HG03354 (cell line): Measurements from ENCODE around the gene BGLAP.
A peak's percentile ranks its signal among the peaks of the same experiment; 100 is the strongest.

ENCODE experiments used
- ATAC-seq: cut with Tn5 transposase; IDR thresholded peaks from one replicate; pipeline ENCODE4 v1.9.1; 2021; ENCODE audit warnings: mild to moderate bottlenecking; ENCODE audit not compliant: unreplicated experiment, poor library complexity, severe bottlenecking

Gene BGLAP

DNA sequence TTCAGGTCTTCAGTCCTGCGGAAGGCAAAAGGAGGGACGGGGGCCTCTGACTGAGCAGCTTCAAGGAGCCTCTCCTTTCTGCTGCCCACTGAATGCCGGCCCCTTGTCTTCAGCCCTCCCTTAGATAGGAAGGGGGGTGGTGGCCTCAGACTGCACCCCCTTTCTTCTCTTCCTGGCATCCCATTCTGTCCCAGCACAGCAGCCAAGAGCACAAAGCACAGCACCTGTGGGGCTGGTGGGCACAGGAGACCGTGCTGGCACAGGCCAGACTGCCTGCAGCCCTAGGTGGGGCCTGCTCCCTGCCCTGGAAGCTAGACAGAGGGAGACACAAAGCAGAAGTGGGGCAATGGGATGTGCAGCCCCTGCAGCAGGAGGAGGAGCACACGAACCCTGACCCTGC is 7.6 kb downstream of the BGLAP start:
- ATAC-seq: no peak

DNA sequence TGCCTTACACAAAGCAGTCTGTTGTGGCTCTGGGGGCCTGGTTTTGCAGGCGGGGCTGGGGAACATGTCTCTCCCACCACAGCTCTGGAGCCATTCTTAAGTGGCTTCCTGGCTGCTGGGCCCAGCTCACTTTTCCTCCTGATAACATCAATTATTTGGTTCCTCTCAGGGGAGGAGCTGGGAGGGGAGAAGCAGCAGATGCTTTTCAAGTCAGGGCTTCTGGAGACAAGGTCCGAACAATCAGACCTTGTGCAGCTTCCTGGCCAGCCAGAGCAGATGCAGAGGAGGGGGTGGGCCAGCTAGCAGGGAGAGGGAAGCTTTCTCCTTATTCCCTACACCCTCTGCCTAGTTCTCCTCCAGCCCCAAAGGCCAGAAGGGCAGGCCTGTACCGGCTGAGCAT is 9.5 kb downstream of the BGLAP start:
- no peak for ATAC-seq

DNA sequence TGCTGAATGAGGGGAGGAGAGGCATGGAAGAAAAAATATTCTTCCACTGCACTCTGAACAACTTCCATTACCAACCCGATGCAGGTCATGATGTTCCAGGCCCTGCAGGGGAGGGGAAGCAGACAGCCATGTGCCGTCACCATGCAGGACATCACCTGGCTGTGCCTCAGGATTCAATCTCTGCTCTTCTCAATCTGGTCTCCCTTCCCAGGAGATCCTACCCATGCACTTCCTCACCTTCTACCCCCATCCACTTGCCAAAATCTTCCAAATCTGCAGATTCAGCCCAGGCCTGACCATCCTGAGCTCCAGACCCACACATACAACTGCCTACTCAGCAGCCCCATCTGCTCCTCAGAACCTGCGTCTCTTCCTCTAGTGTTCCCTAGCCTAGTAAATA is 11.7 kb downstream of the BGLAP start:
- ATAC-seq: no peak

DNA sequence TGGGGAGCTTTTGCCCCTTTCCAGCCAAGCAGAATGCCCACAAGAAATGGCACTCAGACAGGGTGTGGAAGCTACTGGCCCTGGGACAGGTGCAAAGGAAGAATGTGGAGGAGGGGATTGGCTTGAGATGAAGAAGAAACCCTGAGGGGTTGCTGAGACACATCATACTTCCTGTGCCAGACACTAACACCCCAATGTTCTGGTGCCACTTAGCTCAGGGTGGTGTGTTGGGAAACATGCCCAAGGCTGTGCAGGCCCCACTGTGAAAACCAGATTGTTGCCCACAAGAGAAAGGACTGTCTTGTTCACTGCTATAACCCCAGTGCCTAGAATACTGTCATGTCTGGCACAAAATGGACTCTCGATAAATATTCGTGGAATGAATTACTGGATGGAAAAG is 15.7 kb downstream of the BGLAP start:
- ATAC-seq: no peak

DNA sequence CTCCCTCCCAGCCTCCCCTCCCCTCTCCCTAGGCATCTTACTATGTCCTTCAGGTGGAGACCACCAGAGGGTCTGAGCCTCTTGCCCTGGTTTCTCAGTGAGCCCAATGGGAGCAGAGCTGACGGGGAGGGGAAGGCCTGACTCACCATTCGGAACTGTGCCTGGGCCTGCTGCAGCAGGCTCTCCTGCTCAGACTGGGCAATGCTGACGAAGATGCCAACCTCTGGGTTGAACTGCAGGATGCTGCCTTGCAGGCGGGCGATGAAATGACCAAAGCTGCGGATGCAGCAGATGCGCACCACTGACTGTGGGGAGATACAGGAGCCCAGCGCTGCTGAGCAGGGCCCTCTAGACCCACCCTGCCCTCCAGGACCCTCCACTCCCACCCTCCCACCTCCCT is 16.9 kb downstream of the BGLAP start:
- no peak for ATAC-seq

DNA sequence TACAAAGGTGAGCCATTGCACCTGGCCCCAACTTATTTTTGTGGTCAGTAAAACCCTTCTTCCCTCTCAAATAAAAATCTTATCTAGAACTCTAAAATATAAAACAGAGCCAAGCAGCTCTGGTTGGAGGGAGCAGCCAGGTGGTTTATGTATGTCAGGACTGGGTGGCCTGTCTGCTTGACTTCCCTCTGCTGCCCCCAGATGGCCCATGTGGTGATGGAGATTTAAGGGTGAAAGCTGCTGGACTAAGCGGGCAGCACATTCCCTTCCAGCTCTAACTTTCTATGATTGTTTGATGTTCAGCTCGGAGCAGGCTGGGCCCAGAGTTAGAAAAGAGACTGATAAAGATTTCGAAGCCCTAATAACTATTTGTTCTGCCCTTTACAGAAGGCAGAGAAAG is 17.8 kb downstream of the BGLAP start:
- no peak for ATAC-seq

DNA sequence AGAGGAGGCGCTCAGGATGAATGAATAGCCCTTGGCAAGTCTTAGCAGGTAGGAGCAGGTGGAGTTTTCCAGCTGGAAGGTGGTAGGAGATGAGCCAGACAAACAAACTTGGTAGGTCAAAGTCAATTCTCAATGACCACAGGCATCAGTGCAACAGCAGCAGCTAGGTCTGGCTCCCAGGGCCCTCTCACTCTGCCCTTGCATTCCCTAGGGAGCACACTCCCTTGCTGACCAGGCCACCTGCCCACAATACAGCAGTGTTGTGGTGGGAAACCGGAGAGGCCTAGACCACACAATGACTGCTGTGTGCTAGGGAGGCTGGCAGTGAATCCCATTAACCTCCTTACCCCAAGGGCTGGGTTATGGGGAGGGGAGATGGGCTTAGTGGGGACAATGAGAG is 18.9 kb downstream of the BGLAP start:
- no peak for ATAC-seq

DNA sequence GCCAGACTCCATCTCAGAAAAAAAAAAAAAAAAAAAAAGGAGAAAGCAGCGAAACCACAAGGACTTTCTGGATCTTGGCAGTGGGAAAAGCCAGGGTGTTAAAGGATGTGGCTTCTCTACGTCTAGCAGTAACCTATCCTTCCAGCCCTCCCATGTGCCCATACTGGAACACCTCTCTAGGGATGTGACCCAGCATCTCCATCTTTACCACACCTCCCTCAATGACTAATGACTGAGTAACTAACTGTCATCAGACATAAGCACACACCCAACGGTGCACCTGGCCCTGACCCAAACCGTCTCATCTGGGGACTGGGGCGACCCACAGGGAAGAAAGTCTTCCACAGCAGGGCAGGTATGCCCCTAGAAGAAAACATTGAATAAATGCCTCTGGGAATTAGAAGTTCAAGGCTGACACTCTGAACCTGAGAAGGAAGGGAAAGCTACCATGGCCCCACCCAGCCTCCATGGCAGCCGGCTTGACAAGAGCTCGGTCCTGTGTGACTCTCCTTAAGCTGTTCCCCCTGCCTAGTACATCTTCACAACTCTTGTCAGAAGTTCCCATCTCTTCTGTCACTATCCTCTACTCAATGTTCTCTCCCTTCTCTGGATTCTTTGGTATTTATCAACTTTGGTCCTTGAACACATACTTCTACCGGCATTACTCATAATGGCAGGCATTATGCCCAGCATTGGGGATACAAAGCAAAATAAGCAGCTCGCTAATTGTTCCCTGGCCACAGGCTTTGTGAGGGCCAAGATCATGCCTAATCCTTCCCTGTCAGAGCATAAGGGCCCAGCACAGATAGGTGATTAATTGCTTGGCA is 20.7 kb downstream of the BGLAP start:
- ATAC-seq: no peak

DNA sequence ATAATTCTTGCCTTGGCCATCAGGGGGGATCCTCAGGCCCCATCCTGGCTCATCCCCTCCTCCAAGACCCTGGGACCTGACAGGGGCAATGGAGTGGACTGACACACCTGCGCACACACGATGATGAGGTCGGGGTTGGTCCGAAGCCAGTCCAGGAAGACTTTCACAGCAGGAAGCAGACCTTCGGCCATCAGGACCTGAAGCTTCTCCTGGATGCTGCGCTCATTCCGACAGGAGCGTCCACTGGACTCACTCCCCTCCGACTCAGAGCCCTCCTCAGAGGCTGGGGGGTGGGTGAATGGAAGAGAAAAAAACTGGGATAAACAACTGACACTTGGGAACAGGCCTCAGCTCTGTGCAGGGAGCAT is 21.3 kb downstream of the BGLAP start:
- no peak for ATAC-seq

DNA sequence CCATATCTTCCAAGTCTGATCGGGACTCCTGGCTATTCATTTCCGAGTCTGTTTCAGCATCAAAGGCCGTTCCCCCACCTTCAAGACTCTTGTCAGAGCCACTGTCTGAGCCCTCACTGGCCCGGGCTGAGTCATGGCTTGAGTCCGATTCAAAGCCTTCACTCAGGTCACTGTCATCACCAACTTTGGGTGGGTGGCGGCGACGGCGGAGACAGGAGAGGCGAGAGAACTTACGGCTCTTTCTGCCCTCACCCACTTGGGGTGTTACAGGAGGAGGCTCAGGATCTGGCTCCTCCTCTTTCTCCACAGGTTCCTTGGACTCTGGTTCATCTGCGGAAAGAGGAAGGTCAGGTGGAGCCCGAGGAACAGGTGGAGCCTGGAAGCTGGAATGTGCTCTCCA is 24.1 kb downstream of the BGLAP start:
- no peak for ATAC-seq

DNA sequence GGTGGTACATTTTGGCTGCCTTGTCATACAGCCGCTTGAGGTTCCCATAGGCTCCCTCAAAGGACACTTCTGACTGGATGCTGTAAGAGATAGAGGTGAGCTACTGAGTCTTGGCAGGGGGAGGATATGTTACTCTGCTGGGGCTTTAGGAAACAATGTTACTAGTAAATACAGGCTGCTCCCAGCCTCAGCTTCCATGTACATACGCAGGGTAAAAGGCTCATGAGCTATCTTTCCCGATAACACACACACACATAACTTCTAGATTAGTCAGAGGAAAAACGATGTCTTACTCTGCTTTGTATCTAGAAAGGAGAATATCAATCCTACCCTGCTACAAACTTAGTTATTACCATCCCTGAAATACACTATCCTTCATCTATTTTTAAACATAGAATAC is 26.4 kb downstream of the BGLAP start:
- ATAC-seq: no peak

DNA sequence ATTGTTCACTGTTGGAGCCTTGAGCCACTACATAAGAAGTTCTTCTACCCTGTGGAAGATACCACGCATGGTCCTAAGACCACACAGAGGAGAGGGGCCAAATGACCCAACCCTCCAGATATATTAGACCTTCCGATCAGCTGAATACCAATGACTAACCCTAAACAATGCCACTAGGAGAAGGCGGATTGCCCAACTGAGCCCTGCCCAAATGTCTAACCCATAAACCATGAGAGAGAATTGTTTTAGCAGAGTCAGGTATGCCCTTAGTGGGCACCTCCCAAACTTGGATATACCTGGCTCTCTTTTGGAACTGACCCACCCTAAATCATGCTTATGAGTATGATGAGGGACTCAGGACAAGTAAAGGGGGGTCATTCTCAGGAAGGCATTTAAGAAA is 28.3 kb downstream of the BGLAP start:
- ATAC-seq: no peak

DNA sequence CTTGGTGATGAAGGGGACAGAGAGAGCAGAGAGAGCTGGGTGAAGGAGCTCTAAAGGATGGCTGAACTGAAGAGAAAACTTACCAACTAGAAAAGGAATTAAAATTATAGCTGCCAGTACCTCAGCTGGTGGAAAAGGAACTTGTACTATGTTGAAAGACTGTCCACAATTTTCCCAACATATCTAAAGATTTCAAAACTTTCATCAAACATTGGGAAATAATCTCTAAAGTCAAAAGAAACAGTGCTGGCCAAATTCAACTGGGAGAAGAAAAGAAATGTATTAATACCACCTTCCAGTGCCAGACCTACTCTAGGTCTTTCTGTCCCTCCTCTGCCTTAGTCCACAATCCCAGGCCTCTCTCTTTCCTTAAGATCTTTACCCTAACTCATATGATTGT is 34.5 kb downstream of the BGLAP start:
- ATAC-seq: no peak

DNA sequence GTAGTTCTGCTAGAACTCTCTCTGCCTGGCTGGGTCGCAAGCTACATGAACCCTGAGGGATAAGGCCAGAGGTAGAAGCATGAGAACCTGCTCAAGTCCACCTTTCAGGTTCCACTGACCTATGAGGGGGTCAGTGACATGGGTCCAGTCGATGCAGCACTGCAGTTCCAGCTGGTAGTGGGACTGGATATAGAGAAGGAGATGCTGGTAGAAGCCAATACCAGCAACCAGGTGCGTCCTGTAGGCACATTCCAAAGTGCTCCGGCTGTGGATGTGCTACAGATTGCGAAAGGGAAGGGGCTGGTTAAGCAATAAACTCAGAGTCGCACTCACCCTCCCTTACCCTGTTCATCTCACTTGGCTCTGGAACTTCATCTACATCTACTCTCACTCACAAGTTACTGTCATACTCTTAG is 35.0 kb downstream of the BGLAP start:
- ATAC-seq: no peak

DNA sequence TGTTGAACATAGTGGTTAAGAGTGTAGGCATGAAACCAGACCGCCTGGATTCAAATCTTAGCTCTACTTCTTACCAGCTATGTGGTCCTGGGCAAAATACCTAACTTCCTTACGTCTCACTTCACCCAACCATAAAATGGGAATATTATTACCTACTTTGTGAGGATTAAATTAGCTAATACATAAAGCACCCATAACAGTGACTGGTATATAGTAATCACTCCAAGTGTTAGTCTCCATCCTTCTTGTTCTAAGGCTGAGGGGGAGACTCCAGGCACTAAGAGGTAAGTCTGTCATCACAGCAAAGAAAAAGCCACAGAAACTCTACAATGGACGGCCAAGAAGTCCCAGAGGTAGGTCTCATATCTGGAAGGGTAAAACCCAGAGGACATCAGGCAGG is 37.9 kb downstream of the BGLAP start:
- no peak for ATAC-seq

DNA sequence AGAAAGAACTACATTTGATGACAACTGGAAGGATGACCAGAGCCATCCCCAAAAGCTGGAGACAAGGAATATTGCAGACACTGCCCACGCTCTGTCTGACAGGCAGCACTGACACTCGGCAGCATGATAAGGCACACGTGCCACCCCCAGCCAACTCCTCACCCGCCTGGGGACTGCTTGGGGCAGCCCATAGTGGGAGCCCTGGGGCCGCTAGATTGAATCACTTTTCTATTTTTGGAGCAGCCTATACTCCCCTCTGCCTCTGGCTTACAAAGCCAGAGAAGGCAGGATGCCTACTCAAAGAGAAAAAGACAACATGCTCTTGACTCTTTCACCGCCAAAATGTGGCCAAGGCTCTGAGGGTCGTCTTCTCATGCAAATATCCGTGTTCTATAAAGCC is 39.3 kb downstream of the BGLAP start:
- peak; percentile 50 for ATAC-seq

DNA sequence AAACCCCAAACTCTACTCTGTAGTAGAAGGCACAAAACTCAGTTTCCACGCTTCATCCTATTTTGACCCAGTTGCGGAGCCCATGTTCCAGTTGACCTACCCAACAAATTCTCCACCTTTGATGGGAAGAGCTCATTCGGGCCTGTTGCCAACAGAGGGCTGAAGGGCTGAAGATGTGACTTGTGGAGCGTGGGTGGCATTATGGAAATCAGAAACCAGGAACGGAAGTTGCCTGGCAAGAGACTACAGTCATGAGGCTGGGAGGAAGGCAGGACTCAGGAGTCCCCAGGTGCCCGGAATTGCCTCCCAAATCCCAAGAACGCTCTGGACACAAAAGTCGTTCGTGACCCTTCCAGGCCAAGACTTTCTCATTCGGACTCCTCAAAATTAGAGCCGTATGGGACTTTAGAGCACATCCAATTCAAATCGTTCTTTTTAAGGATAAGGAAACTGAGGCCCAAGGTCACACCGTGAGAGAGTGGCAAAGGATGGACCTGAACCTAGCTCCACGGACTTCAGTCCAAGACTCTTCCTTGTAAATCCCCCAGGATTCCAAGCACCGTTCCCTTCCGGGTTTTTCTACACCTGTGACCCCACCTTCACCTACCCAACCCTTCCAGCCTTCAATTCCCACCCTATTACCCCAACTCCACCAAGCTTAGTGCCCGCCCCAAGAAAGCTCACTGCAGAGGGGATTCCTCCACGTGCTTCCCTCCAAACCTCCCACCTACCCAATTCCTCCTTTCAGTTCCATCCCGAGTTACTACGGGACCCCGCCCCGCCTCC is 39.9 kb downstream of the BGLAP start:
- no peak for ATAC-seq

DNA sequence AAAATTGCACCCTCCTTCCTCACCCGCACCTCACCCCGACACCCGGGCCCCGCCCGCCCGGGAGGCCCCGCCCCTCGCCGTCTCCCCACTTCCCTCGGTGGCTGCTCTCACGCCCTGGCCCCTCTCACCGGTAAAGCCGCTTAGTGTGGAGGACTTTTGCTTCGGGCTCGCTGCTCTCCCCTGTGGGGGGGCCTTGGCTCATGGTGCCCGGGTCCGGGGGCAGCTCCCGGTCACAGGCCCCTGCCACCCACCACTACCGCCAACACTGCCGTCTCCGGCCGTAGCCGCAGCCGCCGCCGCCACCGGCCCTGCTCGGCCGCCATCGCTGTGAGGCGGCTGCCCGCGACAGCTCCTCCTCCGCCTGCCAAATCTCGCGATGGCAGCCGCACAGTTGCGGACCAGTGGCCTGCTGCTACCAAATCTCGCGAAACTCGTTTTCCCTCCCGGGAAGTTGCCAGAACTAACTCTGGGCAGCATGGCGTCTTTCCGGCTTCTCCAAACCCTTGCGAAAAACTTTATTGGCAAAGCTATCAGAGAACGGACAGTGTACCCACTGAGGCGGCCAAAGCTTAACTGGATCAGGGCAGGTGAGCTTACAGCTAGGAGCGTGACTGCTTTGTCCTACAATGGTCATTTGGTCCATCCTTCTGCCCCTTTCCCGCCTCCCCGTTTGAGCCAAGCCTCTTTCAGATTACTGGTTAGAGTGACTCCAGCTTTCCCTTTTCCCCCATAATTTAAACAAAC is 40.7 kb downstream of the BGLAP start, which contains the start of gene SMG5:
TSS of gene SMG5 (minus strand) at position 347 of the 744 bp plus-strand sequence. CDS start at position 202, 145 bp downstream.
- peak; percentile 87 for ATAC-seq

DNA sequence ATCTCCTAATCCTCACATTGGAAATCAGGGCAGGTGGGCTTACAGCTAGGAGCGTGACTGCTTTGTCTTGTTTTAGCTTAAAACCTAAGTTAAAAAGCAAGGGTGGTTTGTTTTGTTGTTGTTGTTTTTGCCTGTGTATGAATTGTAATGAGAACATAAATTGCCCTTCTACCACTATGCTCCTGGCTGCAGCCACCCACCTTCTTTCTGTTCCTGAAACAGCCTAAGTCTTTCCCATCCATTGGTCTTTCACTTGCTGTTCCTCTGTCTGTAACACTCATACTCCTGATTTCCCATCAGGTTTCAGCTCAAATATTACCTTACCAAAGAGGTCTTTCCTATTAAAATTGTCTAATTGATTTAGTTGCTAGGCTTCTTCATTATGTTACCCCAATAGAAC is 41.5 kb downstream of the BGLAP start:
- ATAC-seq: no peak

DNA sequence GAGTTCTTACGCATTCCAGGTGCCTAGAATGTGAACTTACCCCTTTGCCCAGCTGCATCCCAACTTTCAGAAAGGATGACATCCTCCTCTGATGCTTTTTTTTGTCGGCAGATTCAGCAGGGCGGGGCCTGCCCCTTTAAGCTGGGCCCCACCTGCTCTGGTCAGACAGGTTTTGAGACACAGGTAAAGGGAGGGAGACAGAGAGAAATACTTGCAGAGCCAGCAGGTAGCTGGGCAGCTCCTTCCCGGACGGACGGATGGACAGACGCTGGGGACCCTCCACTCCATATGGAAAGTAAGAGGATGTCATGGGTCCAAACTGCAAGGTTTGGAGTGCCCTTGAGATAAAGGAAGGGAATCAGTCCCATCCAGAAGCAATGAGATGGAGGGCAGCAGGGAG is 42.1 kb downstream of the BGLAP start, which contains the start of gene TMEM79:
TSS of gene TMEM79 (plus strand) at position 214 of the 400 bp plus-strand sequence. CDS start 902 bp downstream, outside the sequence.
- no peak for ATAC-seq
